GM08714 (cell line): ENCODE results near the gene MAK.
A peak's percentile ranks its signal among the peaks of the same experiment; 100 is the strongest.
"Not testable (repeated sequence)": the region's sequence is repeated elsewhere in the genome, so short reads cannot be mapped to it uniquely, and the experiment has no call there.

ENCODE experiments used
- H3K4me3 ChIP-seq: fragments of 200-500 bp; sonication (Bioruptor generic); 2 replicates; pipeline ENCODE4 v1.5.1; 2014; ENCODE audit warnings: mild to moderate bottlenecking, low read length, inconsistent platforms
- ZNF274 ChIP-seq: IDR thresholded peaks from 2 replicates; pipeline ENCODE4 v1.6.1; 2012; ENCODE audit warnings: mild to moderate bottlenecking, low read depth, low read length

The MAK gene

DNA sequence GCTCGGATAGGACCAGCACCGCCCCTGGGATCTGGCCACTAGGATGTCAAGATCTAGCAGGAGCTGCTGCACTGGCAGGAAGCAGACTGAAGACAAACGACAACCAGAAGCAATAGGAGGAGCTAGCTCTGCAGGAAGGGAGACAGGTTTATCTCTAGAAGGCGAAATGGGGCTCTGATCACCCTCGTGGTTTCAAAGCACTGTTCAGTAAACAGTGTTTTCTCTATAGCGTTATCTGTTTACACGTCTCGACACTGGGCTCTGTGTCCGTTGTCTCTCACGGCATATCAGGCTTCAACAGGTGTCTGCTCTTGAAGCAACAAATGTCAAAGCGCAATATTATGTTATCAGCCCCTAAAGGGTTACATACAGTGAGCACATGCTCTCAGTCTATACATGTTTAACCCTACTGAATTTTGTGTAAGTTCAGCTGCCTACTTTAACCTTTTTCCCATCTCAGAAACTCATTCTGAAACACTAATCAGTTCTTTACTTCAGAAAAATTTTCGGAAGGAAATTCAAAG, 66.9 kb downstream of the MAK start:
- no peak for TF ChIP-seq ZNF274
- no peak overlapping the region for H3K4me3 ChIP-seq

DNA sequence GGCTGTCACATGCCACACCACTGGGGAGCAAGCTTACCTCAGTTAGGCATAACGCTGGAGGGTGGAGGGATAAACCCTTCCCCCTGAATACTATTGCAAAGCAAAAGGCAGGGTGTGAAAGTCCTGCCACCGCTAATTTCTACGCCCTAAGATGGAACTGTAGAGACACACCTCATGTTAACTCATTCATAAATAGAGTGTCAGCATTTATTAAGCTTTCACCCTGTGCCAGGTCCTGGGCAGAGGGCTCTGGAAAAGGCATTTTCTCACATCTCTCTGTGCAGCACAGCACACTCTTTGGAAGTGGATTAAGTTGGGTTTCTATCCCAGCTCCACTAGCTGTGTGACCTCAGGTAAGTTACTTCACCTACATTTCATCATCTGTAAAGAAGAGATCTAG, 68.9 kb downstream of the MAK start:
- no peak overlapping the region for H3K4me3 ChIP-seq
- TF ChIP-seq ZNF274 = no peak

- no peak overlapping the region for H3K4me3 ChIP-seq
- no peak for TF ChIP-seq ZNF274
Observed at GRCh38 chr6:10763006-10763405, 75.3 kb downstream of the MAK start.

GRCh38 chr6:10759884-10760329, 78.4 kb downstream of the MAK start:
- no peak overlapping the region for H3K4me3 ChIP-seq
- TF ChIP-seq ZNF274 = no peak

DNA sequence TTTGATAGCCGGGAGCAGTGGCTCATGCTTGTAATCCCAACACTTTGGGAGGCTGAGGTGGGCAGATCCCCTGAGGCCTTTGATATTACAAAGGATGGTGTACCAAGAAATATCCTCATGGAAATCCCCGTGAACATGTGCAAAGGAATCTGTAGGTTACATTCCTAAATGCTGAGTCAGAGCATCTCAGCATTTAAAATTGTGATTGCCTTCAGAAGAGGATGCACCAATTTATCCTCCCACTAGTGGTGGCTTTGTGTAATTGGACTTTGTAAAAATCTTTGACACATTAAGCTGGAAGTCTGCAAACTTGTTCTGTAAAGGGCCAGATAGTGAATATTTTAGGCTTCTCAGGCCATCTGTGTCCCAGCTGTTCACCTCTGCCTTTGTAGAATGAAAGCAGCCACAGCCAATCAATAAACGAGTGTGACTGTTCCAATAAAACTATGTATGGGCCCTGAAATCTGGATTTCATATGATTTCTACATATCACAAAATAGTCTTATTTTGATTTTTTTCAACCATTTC, 79.0 kb downstream of the MAK start:
- no peak for TF ChIP-seq ZNF274
- no peak overlapping the region for H3K4me3 ChIP-seq

GRCh38 chr6:10756085-10756484, 82.3 kb downstream of the MAK start:
- no peak overlapping the region for H3K4me3 ChIP-seq
- TF ChIP-seq ZNF274 = no peak

DNA sequence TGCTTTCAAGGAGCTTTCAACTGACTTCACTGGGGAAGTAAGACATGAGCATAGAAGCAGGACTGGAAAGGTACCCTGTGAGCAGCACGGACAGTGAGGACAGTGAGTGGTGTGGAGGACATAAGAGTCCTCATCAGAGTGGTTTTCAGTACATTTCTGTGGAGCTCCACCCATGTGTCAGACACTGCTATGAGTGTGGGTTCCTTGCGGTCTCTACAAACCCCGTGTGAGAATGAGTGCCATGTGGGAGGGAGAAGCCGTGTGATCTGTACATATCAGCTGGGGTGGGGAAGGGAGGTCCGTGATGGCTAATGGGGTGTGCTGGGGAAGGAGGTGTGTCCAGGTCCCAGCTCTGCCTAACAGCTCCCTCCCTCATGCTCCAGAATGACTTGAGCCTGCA, 86.6 kb downstream of the MAK start:
- not testable (repeated sequence) for H3K4me3 ChIP-seq

DNA sequence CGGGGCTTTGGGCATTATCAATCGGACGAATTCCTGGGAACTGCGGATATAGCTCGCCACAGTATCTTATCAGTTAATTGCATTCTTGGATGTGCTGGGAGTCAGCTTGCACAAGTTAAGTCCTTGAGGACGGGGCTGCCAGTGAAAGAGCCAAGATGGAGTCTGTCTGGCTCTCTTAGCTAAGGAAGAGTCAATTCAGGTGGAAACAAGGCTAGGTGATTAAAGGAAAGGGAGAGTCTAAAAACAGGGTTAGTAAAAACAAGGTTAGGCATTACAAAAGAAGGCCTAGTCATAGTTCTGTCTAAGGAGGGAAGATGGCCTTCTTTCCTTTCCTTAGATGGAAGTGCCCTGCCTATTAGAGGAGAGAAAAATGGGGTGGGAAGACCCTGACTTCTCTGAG, 87.8 kb downstream of the MAK start:
- not testable (repeated sequence) for H3K4me3 ChIP-seq

GRCh38 chr6:10749734-10750133, 88.6 kb downstream of the MAK start:
- no peak overlapping the region for H3K4me3 ChIP-seq

DNA sequence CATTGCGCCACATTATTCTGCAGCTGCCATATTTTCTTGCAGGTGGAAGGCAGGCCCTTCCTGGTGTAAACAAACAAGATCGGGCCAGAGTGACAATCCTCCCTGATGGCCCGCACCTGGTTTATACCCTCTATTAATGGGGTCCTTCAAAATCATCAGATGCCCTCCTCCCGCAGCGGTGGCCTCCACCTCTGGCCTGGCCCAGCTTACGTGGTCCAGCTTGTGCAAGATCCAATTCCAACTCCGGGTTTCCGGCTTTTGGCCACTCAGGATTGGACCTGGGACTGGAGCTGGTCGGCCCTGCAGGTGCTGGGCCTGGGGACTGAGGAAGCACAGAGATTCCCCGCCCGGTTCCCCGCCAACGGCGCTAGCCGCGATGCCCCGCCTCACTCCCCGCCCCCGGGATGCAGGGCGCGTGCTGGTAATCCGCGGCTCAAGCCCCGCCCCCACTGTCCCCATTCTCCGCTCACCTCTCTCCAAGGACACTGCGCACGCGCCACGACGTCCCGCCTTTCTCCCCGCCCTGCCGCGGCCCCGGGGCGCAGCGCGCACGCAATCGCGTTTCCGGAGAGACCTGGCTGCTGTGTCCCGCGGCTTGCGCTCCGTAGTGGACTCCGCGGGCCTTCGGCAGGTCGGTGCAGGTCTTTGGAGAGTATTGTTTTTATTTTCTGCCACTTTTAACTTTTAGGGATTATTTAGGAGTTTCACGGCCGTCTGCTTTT, 90.9 kb downstream of the MAK start, which contains the start of gene TMEM14B:
Gene TMEM14B (plus strand): TSS at position 555 of the 722 bp plus-strand sequence. CDS start 1,441 bp downstream, outside the sequence.
- TF ChIP-seq ZNF274 = no peak

More at GRCh38 chr6:10749734-10750133, 88.6 kb downstream of the MAK start:
- TF ChIP-seq ZNF274 = no peak

DNA sequence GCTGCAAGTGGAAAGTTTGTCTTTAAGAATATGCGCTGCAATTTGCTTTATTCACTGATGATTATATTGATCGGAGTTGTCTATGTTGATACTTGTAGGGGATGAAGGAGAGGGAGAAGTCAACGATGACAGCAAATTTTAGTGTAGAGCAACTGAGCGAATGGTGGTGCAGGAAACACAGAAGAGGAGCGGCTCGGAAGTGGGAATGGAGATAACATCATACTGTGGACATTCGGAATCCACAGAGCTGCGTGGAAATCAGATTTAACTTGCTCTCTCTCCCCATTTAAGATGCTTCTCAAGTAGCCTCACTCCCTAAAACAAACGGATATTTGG, 91.5 kb downstream of the MAK start:
- peak overlapping the region; percentile 92 for H3K4me3 ChIP-seq
- TF ChIP-seq ZNF274 = no peak

More for the DNA sequence above, 90.9 kb downstream of the MAK start, which contains the start of gene TMEM14B:
- peak within 1 kb of the TSS; percentile 100 for H3K4me3 ChIP-seq

GRCh38 chr6:10745116-10745515, 93.2 kb downstream of the MAK start:
- TF ChIP-seq ZNF274 = no peak
- H3K4me3 ChIP-seq = no peak overlapping the region

DNA sequence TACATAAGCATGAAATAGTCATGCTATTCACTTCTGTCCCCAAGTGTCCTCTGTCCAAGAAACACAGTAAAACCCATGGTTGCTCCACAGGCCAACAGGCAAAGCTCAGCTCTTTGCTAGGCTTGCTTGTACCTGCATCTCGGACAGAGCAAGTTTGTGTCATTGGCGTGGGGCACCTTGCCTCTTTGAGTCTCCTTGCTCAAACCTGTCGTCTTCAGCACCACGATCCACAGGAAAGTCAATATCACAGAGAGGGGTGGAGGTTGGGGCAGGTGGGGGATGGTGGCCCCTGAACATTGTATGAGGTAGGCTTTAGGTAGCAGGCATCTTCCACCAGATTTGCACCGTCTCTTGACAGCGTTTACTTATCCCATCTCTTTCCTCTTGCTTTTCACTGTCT, 94.8 kb downstream of the MAK start:
- no peak for TF ChIP-seq ZNF274
- no peak overlapping the region for H3K4me3 ChIP-seq

DNA sequence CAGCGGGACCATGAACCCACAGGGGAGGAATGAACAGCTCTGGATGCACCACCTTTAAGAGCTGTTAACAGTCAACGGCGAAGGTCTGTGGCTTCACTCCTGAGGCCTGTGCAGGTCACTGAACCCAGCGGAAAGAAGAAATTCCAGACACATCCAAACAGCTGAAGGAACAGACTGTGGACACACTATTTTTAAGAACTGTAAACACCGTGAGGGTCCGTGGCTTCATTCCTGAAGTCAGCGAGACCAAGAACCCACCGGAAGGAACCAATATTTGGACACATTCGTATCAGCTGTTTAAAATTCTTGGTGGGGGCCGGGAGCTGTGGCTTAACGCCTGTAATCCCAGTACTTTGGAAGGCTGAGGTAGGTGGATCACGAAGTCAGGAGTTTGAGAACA, 96.1 kb downstream of the MAK start:
- H3K4me3 ChIP-seq = no peak overlapping the region
- TF ChIP-seq ZNF274 = no peak

DNA sequence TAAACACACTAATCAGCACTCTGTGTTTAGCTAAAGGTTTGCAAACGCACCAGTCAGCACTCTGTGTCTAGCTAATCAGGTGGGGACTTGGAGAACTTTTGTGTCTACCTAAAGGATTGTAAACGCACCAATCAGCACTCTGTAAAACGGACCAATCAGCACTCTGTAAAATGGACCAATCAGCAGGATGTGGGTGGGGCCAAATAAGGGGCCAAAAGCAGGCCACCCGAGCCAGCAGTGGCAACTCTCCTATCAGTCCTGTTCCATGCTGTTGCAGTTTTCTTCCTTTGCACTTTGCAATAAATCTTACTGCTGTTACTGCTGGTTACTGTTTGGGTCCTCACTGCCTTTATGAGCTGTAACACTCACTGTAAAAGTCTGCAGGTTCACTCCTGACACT, 96.7 kb downstream of the MAK start:
- not testable (repeated sequence) for H3K4me3 ChIP-seq

- H3K4me3 ChIP-seq = no peak overlapping the region
Observed at GRCh38 chr6:10740061-10740460, 98.3 kb downstream of the MAK start.

More at GRCh38 chr6:10740061-10740460, 98.3 kb downstream of the MAK start:
- no peak for TF ChIP-seq ZNF274
